ENCODE results near the gene PRDM12. TPM values are rescaled to one million over a fixed set of nuclear protein-coding genes. Genes with fewer than 3 reads are reported as not detected.

PRDM12 gene
- polyA plus RNA-seq, 1 of the 3 experiments (the other 2 are of a cell fraction) = 0.08 TPM

- Histone ChIP-seq H3K9ac (no peak overlapping the region), H3K4me1 (ENCODE audit: control insufficient read depth in 1 of 2, insufficient read depth in 2 of 2, low read depth in 1 of 2, low read length in 1 of 2) (no peaks in the 10 kb centered on the region), H3K27me3 (ENCODE audit: insufficient read depth) (no peaks in the 10 kb centered on the region), H3K4me3 (ENCODE audit: low read depth in 2 of 2, low read length in 1 of 2) (no peak overlapping the region), H3K9me3 (no peaks in the 10 kb centered on the region), H3K4me2 (no peak overlapping the region), H3K27ac (ENCODE audit: low read depth in 2 of 2, low read length in 1 of 2) (no peak overlapping the region), H3F3A (replicated peaks; ENCODE audit: insufficient read depth) (no peaks in the 10 kb centered on the region), H4K20me1 (ENCODE audit: insufficient read depth) (no peaks in the 10 kb centered on the region), H3K79me2 (ENCODE audit: insufficient read depth) (no peaks in the 10 kb centered on the region), H3K36me3 (replicated peaks in 1 of 2; ENCODE audit: control insufficient read depth in 1 of 2, insufficient read depth in 2 of 2, low read length in 1 of 2) (peaks cover 4 to 39% of the 10 kb centered on the region in 2 experiments), H2AFZ (ENCODE audit: low read depth) (no peak overlapping the region), H3K9me2 (no peaks in the 10 kb centered on the region)
- CTCF ChIA-PET = interaction anchor here (1.1 kb wide), 1 partner anchor 396 kb away, joined by 3 read pairs; no protein-coding TSS in a partner anchor
- 91% methylated on average over 14 of the region's 17 CpGs for WGBS (ENCODE audit: low lambda C conversion rate)
- DNase-seq = no peak
- TF ChIP-seq RXRA (IDR thresholded peaks at IDR 0.05; ENCODE audit: borderline replicate concordance, low read depth) (no peak), EZH2phosphoT487 (IDR thresholded peaks at IDR 0.05; ENCODE audit: borderline replicate concordance, low read depth) (no peak), SIN3A (IDR thresholded peaks at IDR 0.05; ENCODE audit: borderline replicate concordance, low read depth, low read length) (no peak), GABPA (IDR thresholded peaks at IDR 0.05; ENCODE audit: low read depth) (no peak), RAD21 (IDR thresholded peaks at IDR 0.05; ENCODE audit: low read length) (no peak), USF2 (IDR thresholded peaks at IDR 0.05; ENCODE audit: borderline replicate concordance, low read depth, low read length) (no peak), FOXM1 (IDR thresholded peaks at IDR 0.05; ENCODE audit: low read depth) (no peak), CTCF (IDR thresholded peaks at IDR 0.05) (no peak), YY1 (IDR thresholded peaks at IDR 0.05; ENCODE audit: low read depth) (no peak), TAF1 (IDR thresholded peaks at IDR 0.05; ENCODE audit: borderline replicate concordance, low read depth, low read length) (no peak), FOXJ3 (CRISPR knock-in tag; IDR thresholded peaks at IDR 0.05) (no peak)
- POLR2A ChIA-PET = no interaction called here
Observed at GRCh38 chr9:130639866-130640555, 24.4 kb upstream of the PRDM12 start.

- peaks cover 4 to 33% of the 10 kb centered on the region in 2 experiments for H3K36me3 ChIP-seq (replicated peaks in 1 of 2; ENCODE audit: control insufficient read depth in 1 of 2, insufficient read depth in 2 of 2, low read length in 1 of 2)
- POLR2A ChIA-PET = no interaction called here
- CTCF ChIA-PET = interaction anchor here (1.1 kb wide), 1 partner anchor 397 kb away, joined by 3 read pairs; no protein-coding TSS in a partner anchor
- DNase-seq = no peak
- H4K20me1 ChIP-seq (ENCODE audit: insufficient read depth) = no peaks in the 10 kb centered on the region
- 94% methylated on average over 6 of the region's 7 CpGs for WGBS (ENCODE audit: low lambda C conversion rate)
- H3K9me3 ChIP-seq = no peaks in the 10 kb centered on the region
- H3K9me2 ChIP-seq = no peaks in the 10 kb centered on the region
- no peaks in the 10 kb centered on the region for H3K4me1 ChIP-seq (ENCODE audit: control insufficient read depth in 1 of 2, insufficient read depth in 2 of 2, low read depth in 1 of 2, low read length in 1 of 2)
- no peaks in the 10 kb centered on the region for H3K27me3 ChIP-seq (ENCODE audit: insufficient read depth)
- H3K27ac ChIP-seq (ENCODE audit: low read depth in 2 of 2, low read length in 1 of 2) = no peak overlapping the region
- H2AFZ ChIP-seq (ENCODE audit: low read depth) = no peak overlapping the region
- no peaks in the 10 kb centered on the region for H3K79me2 ChIP-seq (ENCODE audit: insufficient read depth)
- no peak overlapping the region for H3K4me2 ChIP-seq
- H3K9ac ChIP-seq = no peak overlapping the region
- H3K4me3 ChIP-seq (ENCODE audit: low read depth in 2 of 2, low read length in 1 of 2) = no peak overlapping the region
- H3F3A ChIP-seq (replicated peaks; ENCODE audit: insufficient read depth) = no peaks in the 10 kb centered on the region
- no peak for TF ChIP-seq YY1 (IDR thresholded peaks at IDR 0.05; ENCODE audit: low read depth)
- TF ChIP-seq, protein P1, sequence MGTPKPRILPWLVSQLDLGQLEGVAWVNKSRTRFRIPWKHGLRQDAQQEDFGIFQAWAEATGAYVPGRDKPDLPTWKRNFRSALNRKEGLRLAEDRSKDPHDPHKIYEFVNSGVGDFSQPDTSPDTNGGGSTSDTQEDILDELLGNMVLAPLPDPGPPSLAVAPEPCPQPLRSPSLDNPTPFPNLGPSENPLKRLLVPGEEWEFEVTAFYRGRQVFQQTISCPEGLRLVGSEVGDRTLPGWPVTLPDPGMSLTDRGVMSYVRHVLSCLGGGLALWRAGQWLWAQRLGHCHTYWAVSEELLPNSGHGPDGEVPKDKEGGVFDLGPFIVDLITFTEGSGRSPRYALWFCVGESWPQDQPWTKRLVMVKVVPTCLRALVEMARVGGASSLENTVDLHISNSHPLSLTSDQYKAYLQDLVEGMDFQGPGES (IDR thresholded peaks at IDR 0.05; ENCODE audit: low read depth, low read length) = no peak
- no peak for TF ChIP-seq MXI1 (IDR thresholded peaks at IDR 0.05; ENCODE audit: low read depth, low read length)
- TF ChIP-seq TEAD4 (IDR thresholded peaks at IDR 0.05; ENCODE audit: borderline replicate concordance, insufficient read depth) = no peak
- TF ChIP-seq RAD21 (IDR thresholded peaks at IDR 0.05; ENCODE audit: low read length) = no peak
- no peak for TF ChIP-seq CHD2 (IDR thresholded peaks at IDR 0.05; ENCODE audit: low read length, partially characterized antibody)
Observed at GRCh38 chr9:130640681-130641080, 23.7 kb upstream of the PRDM12 start.

Data from SK-N-SH (cell line).